IMR-90 (cell line): Measurements from ENCODE around the gene BBIP1.

ENCODE experiments used
- BHLHE40 ChIP-seq: fragments of 150-350 bp; IDR thresholded peaks from 2 replicates; pipeline ENCODE4 v1.6.1; 2016; ENCODE audit warnings: mild to moderate bottlenecking, low read depth, low read length
- CEBPB ChIP-seq: IDR thresholded peaks from 2 replicates; pipeline ENCODE4 v1.6.1; 2012; ENCODE audit warnings: low read depth, low read length, improper control_type of control experiment
- CHD1 ChIP-seq: IDR thresholded peaks from 2 replicates; pipeline ENCODE4 v1.6.1; 2012; ENCODE audit warnings: low read depth, low read length, improper control_type of control experiment
- CTCF ChIP-seq: conservative IDR thresholded peaks from 2 replicates; pipeline ENCODE4 v1.5.1; 2012; ENCODE audit warnings: mild to moderate bottlenecking, low read depth, low read length, improper control_type of control experiment
- FOS ChIP-seq: fragments of 150-350 bp; IDR thresholded peaks from 2 replicates; pipeline ENCODE4 v1.6.1; 2016; ENCODE audit warnings: low read depth, low read length
- MXI1 ChIP-seq: IDR thresholded peaks from 2 replicates; pipeline ENCODE4 v1.6.1; 2012; ENCODE audit warnings: low read depth, mild to moderate bottlenecking, low read length, moderate library complexity, borderline replicate concordance
- POLR2A ChIP-seq: IDR thresholded peaks from 2 replicates; pipeline ENCODE4 v1.6.1; 2012; ENCODE audit warnings: mild to moderate bottlenecking, low read depth, low read length
- RAD21 ChIP-seq: IDR thresholded peaks from 2 replicates; pipeline ENCODE4 v1.6.1; 2012; ENCODE audit warnings: low read length, improper control_type of control experiment
- RFX5 ChIP-seq: IDR thresholded peaks from 2 replicates; pipeline ENCODE4 v1.8.0; 2012; ENCODE audit warnings: low read depth, mild to moderate bottlenecking, low read length, moderate library complexity
- SMC3 ChIP-seq: fragments of 150-350 bp; IDR thresholded peaks from 2 replicates; pipeline ENCODE4 v1.6.1; 2016; ENCODE audit warnings: low read depth, mild to moderate bottlenecking, antibody characterized with exemption, low read length, moderate library complexity

- TF ChIP-seq CTCF: no peak
- TF ChIP-seq CEBPB: no peak
- TF ChIP-seq RAD21: no peak
- TF ChIP-seq POLR2A: no peak
- TF ChIP-seq RFX5: no peak
- no peak for TF ChIP-seq CHD1
- no peak for TF ChIP-seq MXI1
- TF ChIP-seq SMC3: no peak
- no peak for TF ChIP-seq FOS
- no peak for TF ChIP-seq BHLHE40
Observed at GRCh38 chr10:110863956-110864355, 55.0 kb downstream of the BBIP1 start.
